Measurements from ENCODE around the gene NSD2. TPM values are rescaled to one million over a fixed set of nuclear protein-coding genes. Genes with fewer than 3 reads are reported as not detected.

Gene NSD2
- total RNA-seq, 2 donors from 2014 or later = 18.8 to 35.4 TPM

- ATAC-seq (ENCODE audit: insufficient number of reproducible peaks, low FRiP score, low read depth) = no peak
- no peak overlapping the region for H3K27ac ChIP-seq
Observed at GRCh38 chr4:1854752-1855151, 16.4 kb upstream of the NSD2 start.

GRCh38 chr4:1855333-1856070, 15.7 kb upstream of the NSD2 start:
- Histone ChIP-seq H3K4me3 (peak overlapping the region; percentile 74), H3K27ac (peak overlapping the region; percentile 53 to 79), H3K9me3 (no peaks in the 10 kb centered on the region), H3K4me1 (ENCODE audit: control insufficient read depth in 1 of 2, low read depth in 2 of 2) (peaks cover 6 to 20% of the 10 kb centered on the region in 2 donors), H3K27me3 (replicated peaks; ENCODE audit: insufficient read depth) (no peaks in the 10 kb centered on the region), H3K36me3 (no peaks in the 10 kb centered on the region)
- TF ChIP-seq, protein P1, sequence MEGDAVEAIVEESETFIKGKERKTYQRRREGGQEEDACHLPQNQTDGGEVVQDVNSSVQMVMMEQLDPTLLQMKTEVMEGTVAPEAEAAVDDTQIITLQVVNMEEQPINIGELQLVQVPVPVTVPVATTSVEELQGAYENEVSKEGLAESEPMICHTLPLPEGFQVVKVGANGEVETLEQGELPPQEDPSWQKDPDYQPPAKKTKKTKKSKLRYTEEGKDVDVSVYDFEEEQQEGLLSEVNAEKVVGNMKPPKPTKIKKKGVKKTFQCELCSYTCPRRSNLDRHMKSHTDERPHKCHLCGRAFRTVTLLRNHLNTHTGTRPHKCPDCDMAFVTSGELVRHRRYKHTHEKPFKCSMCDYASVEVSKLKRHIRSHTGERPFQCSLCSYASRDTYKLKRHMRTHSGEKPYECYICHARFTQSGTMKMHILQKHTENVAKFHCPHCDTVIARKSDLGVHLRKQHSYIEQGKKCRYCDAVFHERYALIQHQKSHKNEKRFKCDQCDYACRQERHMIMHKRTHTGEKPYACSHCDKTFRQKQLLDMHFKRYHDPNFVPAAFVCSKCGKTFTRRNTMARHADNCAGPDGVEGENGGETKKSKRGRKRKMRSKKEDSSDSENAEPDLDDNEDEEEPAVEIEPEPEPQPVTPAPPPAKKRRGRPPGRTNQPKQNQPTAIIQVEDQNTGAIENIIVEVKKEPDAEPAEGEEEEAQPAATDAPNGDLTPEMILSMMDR (IDR thresholded peaks at IDR 0.05) = no peak
- DNase-seq (ENCODE audit: low spot score) = no peak
- ATAC-seq (ENCODE audit: insufficient number of reproducible peaks, low FRiP score, low read depth) = peak; percentile 35

More at GRCh38 chr4:1854752-1855151, 16.4 kb upstream of the NSD2 start:
- Histone ChIP-seq H3K9me3 (no peaks in the 10 kb centered on the region), H3K36me3 (no peaks in the 10 kb centered on the region), H3K27me3 (replicated peaks; ENCODE audit: insufficient read depth) (no peaks in the 10 kb centered on the region), H3K4me1 (ENCODE audit: control insufficient read depth in 1 of 2, low read depth in 2 of 2) (peaks cover 6 to 20% of the 10 kb centered on the region in 2 donors), H3K4me3 (peak overlapping the region; percentile 74)
- TF ChIP-seq, protein P1 (IDR thresholded peaks at IDR 0.05) = no peak
- DNase-seq (ENCODE audit: low spot score) = no peak

DNA sequence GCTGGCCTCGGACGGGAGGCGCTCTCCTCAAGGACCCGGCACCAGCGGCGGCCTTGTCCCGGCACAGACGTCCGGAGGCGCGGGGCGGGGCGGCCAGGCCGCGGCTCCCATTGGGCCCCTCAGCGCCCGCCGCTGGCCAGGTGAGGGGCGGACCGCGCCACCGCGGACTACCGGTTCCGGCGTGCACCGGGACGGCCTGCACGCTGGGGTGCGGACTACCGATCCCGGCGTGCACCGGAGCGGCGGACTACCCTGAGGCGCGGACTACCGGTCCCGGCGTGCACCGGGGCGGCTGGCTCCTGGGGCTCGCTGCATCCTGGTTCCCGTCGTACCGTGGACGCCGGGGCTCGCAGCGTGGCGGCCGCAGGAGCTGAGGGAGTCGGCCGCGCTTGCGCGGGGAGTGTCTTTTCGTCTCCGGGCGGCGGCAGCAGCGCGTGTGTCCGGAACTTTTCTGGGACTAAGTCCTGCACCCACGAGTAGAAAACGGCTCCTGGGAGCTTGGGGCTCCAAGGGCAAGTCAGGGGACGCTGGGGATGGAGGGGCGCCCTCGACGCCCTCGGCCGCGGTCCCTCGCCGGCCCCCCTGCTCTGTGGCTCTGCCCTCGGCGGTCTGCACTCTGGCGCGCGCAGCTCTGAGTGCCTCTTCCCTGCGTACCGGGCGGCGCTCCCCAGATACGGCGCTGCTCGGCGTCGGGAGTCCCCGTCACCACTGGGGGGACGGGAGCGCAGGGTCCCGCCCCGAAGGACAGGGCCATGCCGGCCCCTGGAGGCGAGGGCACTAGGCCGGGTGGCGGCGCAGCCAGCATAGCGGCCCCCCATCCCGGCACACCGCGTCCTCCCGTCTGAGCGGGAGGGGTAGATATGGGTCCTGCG, 14.9 kb upstream of the NSD2 start, which contains the start of gene LETM1:
Gene LETM1 (minus strand): TSS at position 86 of the 872 bp plus-strand sequence. CDS start 206 bp downstream, outside the sequence.
- peak within 1 kb of the TSS; percentile 53 to 79 for H3K27ac ChIP-seq
- H3K9me3 ChIP-seq = no peaks in the 10 kb centered on the region
- ATAC-seq (ENCODE audit: insufficient number of reproducible peaks, low FRiP score, low read depth) (peak; percentile 82), DNase-seq (ENCODE audit: low spot score) (peak; percentile 70)
- H3K4me3 ChIP-seq = peak within 1 kb of the TSS; percentile 74
- peaks cover under 1% of the 10 kb centered on the region for H3K27me3 ChIP-seq (replicated peaks; ENCODE audit: insufficient read depth)
- H3K4me1 ChIP-seq (ENCODE audit: control insufficient read depth in 1 of 2, low read depth in 2 of 2) = peaks cover 6 to 20% of the 10 kb centered on the region in 2 donors
- H3K36me3 ChIP-seq = no peaks in the 10 kb centered on the region
- TF ChIP-seq, protein P1 (IDR thresholded peaks at IDR 0.05) = peak; percentile 23

DNA sequence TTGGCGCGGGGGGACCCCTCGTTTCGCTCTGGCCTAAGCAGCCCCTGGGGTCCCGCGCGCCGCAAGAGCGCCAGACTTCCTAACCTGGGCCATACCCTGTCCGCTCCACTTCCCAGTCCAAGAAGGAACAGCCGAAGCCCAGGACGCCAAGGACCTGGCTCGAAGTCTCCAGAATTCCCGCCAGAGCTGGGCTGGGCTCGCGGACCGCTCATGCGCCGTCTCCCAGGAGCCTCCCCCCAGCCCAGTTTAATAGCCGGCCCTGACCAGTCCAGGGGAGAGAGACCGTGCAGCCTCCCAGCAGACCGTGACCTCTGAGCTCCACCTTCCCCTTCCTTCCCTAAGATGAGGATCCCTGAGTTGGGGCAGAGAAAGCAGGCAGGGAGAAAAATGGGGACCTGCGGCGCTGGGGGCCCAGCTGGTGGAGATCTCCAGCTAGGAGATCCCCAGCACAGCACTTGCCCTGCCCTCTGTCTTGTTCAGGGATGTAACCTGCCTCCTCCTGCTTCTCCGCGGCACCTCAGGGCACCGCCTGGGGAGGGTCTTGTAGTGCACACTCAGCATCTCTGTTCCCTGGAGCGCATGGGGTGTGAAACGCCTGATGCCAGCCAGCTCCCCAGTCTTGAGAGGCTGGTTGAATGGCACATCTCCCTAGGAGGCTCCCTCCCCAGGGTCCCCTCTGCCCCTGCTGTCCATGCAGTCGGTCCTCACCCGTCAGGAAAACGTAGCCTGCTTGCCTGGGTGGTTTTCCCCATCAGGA, 14.1 kb upstream of the NSD2 start:
- TF ChIP-seq, protein P1 (IDR thresholded peaks at IDR 0.05) = no peak
- peak overlapping the region; percentile 53 to 65 for H3K27ac ChIP-seq
- H3K4me3 ChIP-seq = peak overlapping the region; percentile 74
- ATAC-seq (ENCODE audit: insufficient number of reproducible peaks, low FRiP score, low read depth) = no peak
- no peak for DNase-seq (ENCODE audit: low spot score)
- no peaks in the 10 kb centered on the region for H3K9me3 ChIP-seq
- H3K36me3 ChIP-seq = no peaks in the 10 kb centered on the region
- H3K4me1 ChIP-seq (ENCODE audit: control insufficient read depth in 1 of 2, low read depth in 2 of 2) = peaks cover 6 to 20% of the 10 kb centered on the region in 2 donors
- H3K27me3 ChIP-seq (replicated peaks; ENCODE audit: insufficient read depth) = peaks cover 7% of the 10 kb centered on the region
